ENCODE results near the gene CD82. TPM values are rescaled to one million over a fixed set of nuclear protein-coding genes. Genes with fewer than 3 reads are reported as not detected.
A peak's percentile ranks its signal among the peaks of the same experiment; 100 is the strongest.
"Not testable (repeated sequence)": the region's sequence is repeated elsewhere in the genome, so short reads cannot be mapped to it uniquely, and the experiment has no call there.

CD82 gene
- polyA plus RNA-seq, 1 donor from 2014 or later, result 544 TPM

DNA sequence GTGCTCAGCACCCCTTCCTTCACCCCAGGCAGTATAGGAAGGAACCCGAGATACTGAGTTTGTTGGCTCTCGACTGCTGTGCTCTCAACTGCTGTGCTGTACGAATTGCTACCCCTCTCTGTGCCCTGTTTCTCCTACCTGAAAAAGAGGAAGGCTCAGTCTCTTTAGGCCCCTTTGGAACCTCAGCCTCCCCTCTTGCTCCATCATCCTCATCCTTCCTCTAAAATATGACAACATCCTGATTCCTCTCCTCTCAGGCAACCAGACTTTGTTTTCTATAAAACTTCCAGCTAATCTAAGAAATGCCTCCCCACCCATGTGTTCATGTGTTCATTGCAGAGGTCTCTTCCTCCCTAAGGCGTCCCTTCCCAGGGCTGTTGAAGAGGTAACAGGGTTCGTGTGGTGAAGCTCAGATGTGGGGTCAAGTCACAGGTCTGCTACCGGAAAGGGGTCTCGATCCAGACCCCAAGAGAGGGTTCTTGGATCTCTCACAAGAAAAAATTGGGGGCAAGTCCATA lies 35.5 kb upstream of the CD82 start:
- Mint-ChIP-seq H3K27me3 (peaks cover 20% of the 10 kb centered on the region), H3K36me3 (no peaks in the 10 kb centered on the region), H3K4me3 (no peak overlapping the region), H3K27ac (peak overlapping the region in 1 of 3 donors; percentile 8), H3K9me3 (peaks cover 0 to 2% (median 0%) of the 10 kb centered on the region in 3 donors), H3K4me1 (peaks cover 2 to 5% (median 4%) of the 10 kb centered on the region in 3 donors)

DNA sequence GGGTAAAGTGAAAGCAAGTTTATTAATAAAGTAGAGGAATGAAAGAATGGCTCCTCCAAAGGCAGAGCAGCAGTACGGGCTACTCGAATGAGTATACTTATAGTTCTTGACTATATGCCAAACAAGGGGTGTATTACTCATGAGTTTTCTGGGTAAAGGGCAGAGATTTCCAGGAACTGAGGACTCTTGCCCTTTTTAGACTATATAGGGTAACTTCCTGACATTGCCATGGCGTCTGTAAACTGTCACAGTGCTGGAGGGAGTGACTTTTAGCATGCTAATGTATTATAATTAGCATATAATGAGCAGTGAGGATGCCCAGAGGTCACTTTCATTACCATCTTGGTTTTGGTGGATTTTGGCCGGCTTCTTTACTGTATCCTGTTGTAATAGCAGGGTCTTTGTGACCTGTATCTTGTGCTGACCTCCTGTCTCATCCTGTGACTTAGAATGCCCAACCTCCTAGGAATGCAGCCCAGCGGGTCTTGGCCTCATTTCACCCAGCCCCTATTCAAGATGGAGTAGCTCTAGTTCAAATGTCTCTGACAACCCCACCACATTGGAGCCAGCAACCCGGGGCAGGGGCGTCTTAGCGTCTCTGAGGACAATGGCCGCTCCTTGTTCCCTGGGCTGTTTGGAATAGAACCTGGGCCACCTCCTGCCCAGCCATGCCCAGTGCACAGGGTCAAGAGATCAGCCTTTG lies 34.9 kb upstream of the CD82 start:
- Mint-ChIP-seq H3K36me3 (no peaks in the 10 kb centered on the region), H3K27ac (no peak overlapping the region), H3K27me3 (peaks cover 18% of the 10 kb centered on the region), H3K4me1 (peaks cover 2 to 6% (median 4%) of the 10 kb centered on the region in 3 donors), H3K9me3 (peaks cover 0 to 2% (median 0%) of the 10 kb centered on the region in 3 donors), H3K4me3 (no peak overlapping the region)

DNA sequence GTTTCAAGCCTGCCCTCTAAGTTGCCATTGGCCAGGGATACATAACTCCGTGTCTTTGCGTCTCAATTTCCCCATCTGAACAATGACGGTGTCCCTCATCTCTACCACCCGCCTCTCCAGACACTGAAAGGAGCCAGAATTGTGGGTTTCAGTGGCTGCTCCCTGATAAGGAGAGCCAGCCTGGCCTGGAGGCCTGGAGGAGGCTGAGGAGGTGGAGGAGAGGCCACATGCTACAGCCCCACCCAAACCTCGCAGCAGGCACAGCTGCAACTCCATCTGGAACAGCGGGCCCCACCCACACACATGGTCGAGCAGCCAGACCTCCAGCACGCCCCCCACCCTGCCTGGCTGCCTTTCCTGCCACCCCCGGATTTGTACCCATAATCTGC lies 34.4 kb upstream of the CD82 start:
- Mint-ChIP-seq H3K36me3 (no peaks in the 10 kb centered on the region), H3K4me1 (peaks cover 2 to 9% (median 4%) of the 10 kb centered on the region in 3 donors), H3K4me3 (no peak overlapping the region), H3K27ac (no peak overlapping the region), H3K9me3 (peaks cover 0 to 2% (median 0%) of the 10 kb centered on the region in 3 donors), H3K27me3 (peaks cover 18% of the 10 kb centered on the region)

DNA sequence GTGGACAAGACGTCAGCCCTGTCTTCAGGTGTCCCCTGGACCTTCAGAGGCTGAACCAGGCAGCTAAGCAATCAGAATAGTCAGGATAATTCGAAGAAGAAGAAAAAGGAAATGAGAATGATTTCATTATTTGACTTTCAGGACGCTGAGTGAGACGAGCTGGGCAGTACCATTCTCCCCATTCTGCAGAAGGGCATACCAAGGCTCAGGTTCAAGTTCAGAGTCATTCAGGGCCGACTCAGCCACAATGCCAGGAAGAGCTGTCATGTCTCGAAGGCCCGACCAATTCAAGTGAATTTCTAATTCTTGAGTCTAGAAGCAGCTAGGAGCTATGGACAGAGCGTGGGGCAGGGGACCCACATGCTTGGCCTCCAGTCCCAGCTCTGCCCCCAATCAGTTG lies 33.8 kb upstream of the CD82 start:
- peaks cover 2 to 9% (median 4%) of the 10 kb centered on the region in 3 donors for H3K4me1 Mint-ChIP-seq
- peaks cover 18% of the 10 kb centered on the region for H3K27me3 Mint-ChIP-seq
- H3K27ac Mint-ChIP-seq, result peak overlapping the region in 2 of 3 donors; percentile 39 to 63
- peaks cover 0 to 2% (median 0%) of the 10 kb centered on the region in 3 donors for H3K9me3 Mint-ChIP-seq
- H3K36me3 Mint-ChIP-seq, result no peaks in the 10 kb centered on the region
- H3K4me3 Mint-ChIP-seq, result peak overlapping the region in 1 of 4 donors; percentile 60

DNA sequence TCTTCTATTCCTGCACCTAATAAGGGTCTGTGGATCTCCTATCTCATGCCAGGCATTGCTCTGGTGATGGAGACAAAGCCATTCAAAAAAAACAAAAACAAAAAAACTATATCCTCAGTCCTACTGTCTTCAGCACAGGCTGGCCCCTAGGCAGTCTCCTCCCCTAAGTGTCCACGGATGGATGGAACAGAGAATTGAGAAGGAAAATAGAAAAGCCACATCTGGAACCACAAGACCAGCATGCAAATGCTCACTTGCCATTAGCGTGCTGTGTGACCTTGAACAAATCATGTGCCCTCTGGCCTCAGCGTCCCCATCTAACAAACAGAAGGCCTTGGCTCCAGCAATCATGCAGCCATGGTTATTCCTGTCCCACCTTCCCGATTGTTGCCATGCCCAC lies 32.7 kb upstream of the CD82 start:
- no peak overlapping the region for H3K4me3 Mint-ChIP-seq
- peaks cover 18% of the 10 kb centered on the region for H3K27me3 Mint-ChIP-seq
- H3K36me3 Mint-ChIP-seq, result no peaks in the 10 kb centered on the region
- H3K4me1 Mint-ChIP-seq, result peaks cover 2 to 9% (median 4%) of the 10 kb centered on the region in 3 donors
- peaks cover 0 to 2% (median 0%) of the 10 kb centered on the region in 3 donors for H3K9me3 Mint-ChIP-seq
- no peak overlapping the region for H3K27ac Mint-ChIP-seq

DNA sequence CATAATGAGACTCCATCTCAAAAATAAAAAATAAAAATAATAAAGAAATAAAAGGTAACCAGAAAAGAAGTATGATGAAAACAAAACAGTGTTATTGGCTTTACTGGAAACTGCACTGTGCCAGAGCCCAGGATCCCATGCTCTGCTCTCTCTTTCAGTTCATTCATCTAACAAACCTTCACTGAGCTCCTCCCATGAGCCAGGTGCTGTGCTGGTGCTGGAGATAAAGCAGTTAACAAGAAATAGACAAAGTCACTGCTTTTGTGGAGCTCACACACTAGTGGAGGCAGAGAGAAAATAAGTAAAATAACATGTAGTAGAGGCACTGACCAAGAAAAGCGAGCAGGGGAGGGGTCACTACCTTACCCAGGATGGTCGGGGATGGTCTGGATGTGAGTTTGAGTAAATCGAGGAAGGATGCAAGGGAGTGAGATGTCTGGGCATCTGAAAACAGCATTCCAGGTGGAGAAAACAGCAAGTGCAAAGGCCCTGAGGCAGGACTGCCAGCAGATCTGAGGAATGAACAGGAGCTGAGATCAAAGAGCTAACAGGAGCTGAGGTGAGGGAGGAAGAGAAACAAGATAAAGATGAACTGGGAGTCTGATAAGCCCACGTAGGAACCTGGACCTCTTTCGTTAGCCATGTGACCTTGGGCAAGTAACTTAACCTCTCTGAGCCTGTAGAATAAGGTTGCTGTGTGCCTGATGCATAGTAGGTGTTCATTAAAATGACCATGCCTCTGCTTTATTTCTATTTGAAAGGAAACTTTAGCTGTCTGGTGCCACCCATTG lies 31.3 kb upstream of the CD82 start:
- Mint-ChIP-seq H3K27me3 (peaks cover 16% of the 10 kb centered on the region), H3K27ac (no peak overlapping the region), H3K36me3 (no peaks in the 10 kb centered on the region), H3K4me1 (peaks cover 2 to 9% (median 7%) of the 10 kb centered on the region in 3 donors), H3K4me3 (no peak overlapping the region), H3K9me3 (peaks cover 0 to 2% (median 0%) of the 10 kb centered on the region in 3 donors)

DNA sequence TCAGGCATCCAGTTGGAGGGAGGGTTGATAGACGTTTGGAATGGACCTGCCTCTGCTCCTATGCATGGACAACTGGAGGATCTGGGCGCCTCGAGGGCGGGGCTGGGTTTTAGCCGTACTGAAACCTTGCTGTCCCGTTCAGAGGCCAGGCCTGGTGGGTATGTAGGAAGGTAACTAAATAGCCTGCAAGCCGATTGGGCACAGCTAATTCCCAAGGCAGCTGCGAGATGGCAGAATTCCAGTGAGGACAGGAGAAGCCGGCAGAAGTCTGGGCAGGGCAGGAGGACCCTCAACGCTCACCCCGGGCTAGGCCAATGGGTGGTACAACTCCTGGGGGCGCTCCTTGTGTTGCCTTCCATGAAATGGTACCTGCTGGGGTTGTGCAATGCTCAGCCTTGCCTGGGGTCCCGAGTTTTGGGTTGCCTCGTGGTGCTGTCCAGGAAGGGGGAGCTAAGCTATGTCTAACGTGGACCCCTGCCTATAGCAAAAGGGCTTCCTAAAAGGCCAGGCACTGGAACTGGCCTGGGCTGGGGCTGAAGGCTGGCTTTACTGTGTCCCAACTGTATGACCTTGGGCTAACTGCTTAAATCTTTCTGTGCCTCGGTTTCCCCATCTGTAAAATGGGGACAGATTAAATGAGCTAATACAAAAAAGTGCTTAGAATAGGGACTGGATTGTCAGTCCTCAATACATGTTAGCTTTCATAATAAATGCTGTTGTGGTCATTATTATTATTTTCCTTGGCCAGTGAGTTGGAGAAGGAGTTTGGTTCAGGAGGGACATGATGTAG lies 30.1 kb upstream of the CD82 start:
- Mint-ChIP-seq H3K4me3 (no peak overlapping the region), H3K27ac (no peak overlapping the region), H3K36me3 (no peaks in the 10 kb centered on the region), H3K4me1 (peaks cover 2 to 9% (median 7%) of the 10 kb centered on the region in 3 donors), H3K27me3 (peaks cover 12% of the 10 kb centered on the region), H3K9me3 (peaks cover 0 to 2% (median 0%) of the 10 kb centered on the region in 3 donors)

DNA sequence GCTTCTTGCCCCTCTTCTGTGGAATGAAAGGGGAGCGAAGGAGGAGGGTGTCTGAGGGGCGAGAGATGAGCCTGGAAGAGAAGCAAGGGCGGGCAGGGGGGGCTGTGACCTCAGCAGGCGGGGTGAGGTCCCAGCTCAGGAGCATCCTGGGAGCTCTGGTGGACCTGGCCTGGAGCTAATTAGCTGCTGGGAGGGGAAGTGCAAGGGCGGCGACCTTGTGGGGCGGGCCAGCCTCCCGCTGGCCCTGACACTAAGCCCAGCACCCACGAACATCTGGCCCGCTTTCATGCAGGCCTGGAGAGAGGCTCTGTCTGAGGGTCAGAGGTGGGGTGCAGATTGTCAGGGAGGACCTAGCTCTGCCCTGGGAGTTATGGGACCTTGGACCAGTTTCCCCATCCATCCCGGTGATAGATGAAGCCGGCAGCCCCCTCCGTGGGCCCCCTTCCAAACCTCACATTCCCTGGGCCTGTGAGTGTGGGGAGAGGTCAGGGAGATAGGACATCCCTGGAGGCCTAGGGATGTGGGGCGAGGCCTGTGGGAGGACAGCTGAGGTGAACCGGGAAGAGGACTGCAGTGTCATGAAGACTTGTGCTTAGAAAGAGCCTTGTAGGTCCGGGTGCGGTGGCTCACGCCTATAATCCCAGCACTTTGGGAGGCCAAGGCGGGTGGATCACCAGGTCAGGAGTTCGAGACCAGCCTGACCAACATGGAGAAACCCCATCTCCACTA lies 28.5 kb upstream of the CD82 start:
- peaks cover 6% of the 10 kb centered on the region for H3K27me3 Mint-ChIP-seq
- no peaks in the 10 kb centered on the region for H3K36me3 Mint-ChIP-seq
- H3K4me3 Mint-ChIP-seq, result no peak overlapping the region
- peaks cover 2 to 9% (median 3%) of the 10 kb centered on the region in 3 donors for H3K4me1 Mint-ChIP-seq
- H3K9me3 Mint-ChIP-seq, result peaks cover 0 to 2% (median 0%) of the 10 kb centered on the region in 3 donors
- peak overlapping the region in 1 of 3 donors; percentile 54 for H3K27ac Mint-ChIP-seq

DNA sequence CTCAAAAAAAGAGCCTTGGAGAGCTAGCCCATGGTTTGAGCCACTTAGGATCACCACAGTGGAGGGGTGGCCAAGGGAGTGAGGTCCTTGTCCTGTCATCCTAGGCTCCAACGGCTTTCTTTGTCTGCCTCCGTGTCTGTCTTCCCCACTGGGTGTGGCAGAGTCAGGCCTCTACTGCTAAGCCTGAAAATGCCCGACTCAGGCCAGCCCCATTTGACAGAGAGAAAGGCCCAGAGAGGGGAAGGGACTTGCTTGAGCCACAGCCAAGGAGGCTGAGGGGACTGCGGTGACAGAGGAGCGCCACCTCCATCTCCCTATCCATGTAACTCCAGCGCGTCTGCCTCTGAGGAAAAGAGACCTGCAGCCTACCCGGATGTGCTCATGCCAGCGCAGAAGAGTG lies 27.8 kb upstream of the CD82 start:
- H3K4me3 Mint-ChIP-seq, result peak overlapping the region in 1 of 4 donors; percentile 17
- H3K27ac Mint-ChIP-seq, result no peak overlapping the region
- peaks cover 0 to 2% (median 0%) of the 10 kb centered on the region in 3 donors for H3K9me3 Mint-ChIP-seq
- no peaks in the 10 kb centered on the region for H3K36me3 Mint-ChIP-seq
- H3K4me1 Mint-ChIP-seq, result peaks cover 2 to 8% (median 3%) of the 10 kb centered on the region in 3 donors
- H3K27me3 Mint-ChIP-seq, result peaks cover 6% of the 10 kb centered on the region

DNA sequence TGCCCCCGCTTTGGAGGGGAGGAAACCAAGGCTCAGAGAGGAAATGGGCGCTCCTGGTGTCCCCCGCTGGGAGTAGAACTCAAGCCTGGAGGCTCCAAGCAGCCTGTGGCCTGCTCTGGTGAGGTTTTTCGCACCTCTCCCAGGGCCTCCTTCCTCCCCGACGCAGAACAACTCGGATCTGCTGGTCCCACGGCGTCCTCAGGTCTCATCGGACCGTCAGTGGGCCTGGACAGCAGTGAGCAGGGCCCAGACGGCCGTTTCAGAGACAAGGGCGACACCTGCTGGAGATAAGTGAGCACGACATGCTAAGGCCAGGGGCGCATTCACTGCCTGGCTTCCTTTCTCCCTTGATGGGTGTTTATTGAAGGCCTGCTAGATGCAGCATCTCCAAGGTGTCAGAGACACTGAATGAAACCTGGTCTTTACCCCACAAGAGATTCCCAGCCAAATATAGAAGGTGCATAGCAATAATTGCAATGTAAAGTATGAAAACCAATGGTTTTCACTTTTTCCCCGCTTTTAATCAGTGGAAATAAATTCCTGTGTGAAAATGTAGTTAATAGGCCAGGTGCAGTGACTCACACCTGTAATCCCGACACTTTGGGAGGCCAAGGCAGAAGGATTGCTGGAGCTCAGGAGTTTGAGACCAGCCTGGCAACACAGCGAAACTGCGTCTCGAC lies 26.9 kb upstream of the CD82 start:
- peaks cover 6% of the 10 kb centered on the region for H3K27me3 Mint-ChIP-seq
- H3K27ac Mint-ChIP-seq, result no peak overlapping the region
- H3K4me1 Mint-ChIP-seq, result peaks cover 2 to 4% (median 3%) of the 10 kb centered on the region in 3 donors
- no peak overlapping the region for H3K4me3 Mint-ChIP-seq
- peaks cover 0 to 2% (median 0%) of the 10 kb centered on the region in 3 donors for H3K9me3 Mint-ChIP-seq
- H3K36me3 Mint-ChIP-seq, result no peaks in the 10 kb centered on the region

DNA sequence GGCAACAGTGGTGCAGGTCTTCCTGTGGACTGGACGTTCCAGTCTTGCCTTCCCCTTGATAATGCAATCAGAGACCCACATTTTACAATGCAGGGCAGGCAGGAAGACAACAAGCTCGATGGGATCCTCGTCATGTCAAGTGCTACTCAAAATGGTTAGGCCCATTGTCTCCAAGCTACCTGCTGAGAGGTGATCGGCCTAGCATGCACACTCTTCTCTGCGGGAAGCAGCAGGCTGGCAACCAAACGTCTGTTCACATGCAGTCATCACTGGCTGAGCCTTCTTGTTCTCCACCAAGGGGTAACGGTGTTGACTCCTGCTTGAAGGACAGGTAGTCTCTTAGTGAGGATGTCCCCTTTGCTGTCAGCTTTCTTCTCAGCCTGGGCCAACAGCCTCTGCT lies 25.5 kb upstream of the CD82 start:
- H3K27me3 Mint-ChIP-seq, result peaks cover 3% of the 10 kb centered on the region

DNA sequence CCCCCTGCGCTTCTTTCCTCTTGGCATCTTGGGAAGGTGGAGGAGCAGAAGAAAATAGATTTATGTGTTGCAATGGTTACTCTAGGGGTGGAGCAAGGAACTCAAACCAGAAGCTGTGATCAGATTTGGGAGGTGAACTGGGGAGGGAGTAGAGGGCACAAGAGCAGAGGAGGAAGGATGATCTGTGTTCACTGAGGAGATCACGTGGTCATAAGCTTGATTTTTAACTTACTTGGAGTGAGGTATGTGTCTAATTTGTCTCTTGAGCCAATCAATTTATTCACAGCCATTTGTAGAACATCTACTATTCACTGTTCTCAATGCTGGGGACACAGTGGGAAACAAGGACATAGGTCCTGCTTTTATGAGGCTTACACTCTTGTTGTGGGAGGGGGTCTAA lies 24.8 kb upstream of the CD82 start:
- Mint-ChIP-seq H3K4me1 (peaks cover 0 to 3% (median 2%) of the 10 kb centered on the region in 3 donors), H3K27ac (no peak overlapping the region), H3K36me3 (no peaks in the 10 kb centered on the region), H3K27me3 (peaks cover 3% of the 10 kb centered on the region), H3K9me3 (no peaks in the 10 kb centered on the region), H3K4me3 (no peak overlapping the region)

More for the DNA sequence above, 25.5 kb upstream of the CD82 start:
- Mint-ChIP-seq H3K9me3 (no peaks in the 10 kb centered on the region), H3K27ac (no peak overlapping the region), H3K4me1 (peaks cover 0 to 4% (median 3%) of the 10 kb centered on the region in 3 donors), H3K36me3 (no peaks in the 10 kb centered on the region), H3K4me3 (no peak overlapping the region)

DNA sequence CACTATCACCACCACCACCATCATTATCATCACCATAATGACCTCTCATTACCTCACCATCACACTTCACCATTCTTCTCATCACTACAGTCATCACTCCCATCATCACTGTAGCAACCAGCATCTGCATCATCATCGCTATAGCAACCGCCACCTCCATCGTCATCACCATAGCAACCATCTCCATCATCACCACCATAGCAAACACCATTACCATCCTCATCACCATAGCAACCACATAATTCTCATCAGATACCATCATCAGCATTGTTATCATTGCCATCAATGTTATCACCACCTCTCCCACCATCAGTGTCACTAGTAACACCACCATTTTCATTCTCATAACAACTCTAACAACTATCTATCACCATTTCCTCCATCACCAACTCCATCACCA lies 23.1 kb upstream of the CD82 start:
- no peaks in the 10 kb centered on the region for H3K9me3 Mint-ChIP-seq
- no peak overlapping the region for H3K4me3 Mint-ChIP-seq
- peaks cover 0 to 3% (median 0%) of the 10 kb centered on the region in 3 donors for H3K4me1 Mint-ChIP-seq
- no peak overlapping the region for H3K27ac Mint-ChIP-seq
- no peaks in the 10 kb centered on the region for H3K27me3 Mint-ChIP-seq
- no peaks in the 10 kb centered on the region for H3K36me3 Mint-ChIP-seq

DNA sequence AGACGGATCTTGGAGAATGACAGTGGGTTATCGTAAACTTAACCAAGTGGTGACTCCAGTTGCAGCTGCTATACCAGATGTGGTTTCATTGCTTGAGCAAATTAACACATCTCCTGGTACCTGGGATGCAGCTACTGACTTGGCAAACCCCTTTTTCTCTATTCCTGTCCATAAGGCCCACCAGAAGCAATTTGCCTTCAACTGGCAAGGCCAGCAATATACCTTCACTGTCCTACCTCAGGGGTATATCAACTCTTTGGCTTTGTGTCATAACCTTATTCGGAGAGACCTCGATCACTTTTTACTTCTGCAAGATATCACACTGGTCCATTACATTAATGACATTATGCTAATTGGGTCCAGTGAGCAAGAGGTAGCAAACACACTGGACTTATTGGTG lies 18.5 kb upstream of the CD82 start:
- not testable (repeated sequence) for H3K36me3 Mint-ChIP-seq, H3K27ac Mint-ChIP-seq, H3K9me3 Mint-ChIP-seq, H3K27me3 Mint-ChIP-seq, H3K4me1 Mint-ChIP-seq, H3K4me3 Mint-ChIP-seq

All from IgD-negative memory B cell (primary cell).